GM12878 (cell line): ENCODE results near the gene MTHFD1L. TPM values are rescaled to one million over a fixed set of nuclear protein-coding genes. Genes with fewer than 3 reads are reported as not detected.

Source experiments
- ATAC-seq: fragments of 200-7000 bp; cut with Tn5 transposase; 3 replicates; pipeline ENCODE4 v1.9.1; 2020; ENCODE audit warnings: mild to moderate bottlenecking, moderate library complexity
- BruUV-seq: library from RNA; stranded (reverse); fragments of 400-500 nt; replicated peaks from 2 replicates; lab custom pipeline; 2021; lab: Mats Ljungman, UMichigan
- CTCF ChIA-PET: fragments of 300-600 bp; sonication (Branson Sonifier 250); formaldehyde crosslinking; extraction: SDS; loops from one replicate; lab custom pipeline; 2021; ENCODE audit warnings: inconsistent platforms; lab: Yijun Ruan, JAX
- POLR2A ChIA-PET: fragments of 350-600 bp; formaldehyde crosslinking; extraction: SDS; loops from one replicate; lab custom pipeline; 2021; ENCODE audit warnings: inconsistent platforms; lab: Charles Lee
- RAD21 ChIA-PET: fragments of 300-600 bp; sonication (Branson Sonifier 250); formaldehyde crosslinking; loops from one replicate; lab custom pipeline; 2023; ENCODE audit warnings: antibody characterized with exemption; ENCODE audit not compliant: unreplicated experiment; lab: Charles Lee
- SMC1A ChIA-PET: fragments of 300-600 bp; sonication (Branson Sonifier 250); formaldehyde crosslinking; loops from one replicate; lab custom pipeline; 2023; ENCODE audit not compliant: unreplicated experiment, uncharacterized antibody; lab: Charles Lee
- DNase-seq: peaks from one replicate; pipeline ENCODE4 v3.0.0-alpha.2; 2011; ENCODE audit warnings: low read depth, low spot score
- FAIRE-seq: peaks from 3 replicates; lab custom pipeline; 2011; peaks lifted over from hg19 to GRCh38; lab: Jason Lieb, UNC
- H2AFZ ChIP-seq: 2 replicates; pipeline ENCODE4 v1.6.0; 2011; ENCODE audit warnings: low read depth, low read length, control low read depth; ENCODE audit not compliant: control insufficient read depth
- H3K27ac ChIP-seq: 2 replicates; pipeline ENCODE4 v1.5.1; 2011; ENCODE audit warnings: control low read depth; ENCODE audit not compliant: control insufficient read depth, insufficient read depth
- H3K27me3 ChIP-seq, 2 experiments: replicated peaks in 1 of 2; 2 replicates each; pipeline versions ENCODE4 v1.6.0 to v1.6.1; 2011; ENCODE audit warnings: low read length in 1 of 2; ENCODE audit not compliant: control insufficient read depth in 2 of 2, insufficient read depth in 2 of 2
- H3K36me3 ChIP-seq, 2 experiments: 2 replicates each; pipeline ENCODE4 v1.5.1; 2011; ENCODE audit warnings: low read length in 1 of 2; ENCODE audit not compliant: control insufficient read depth in 2 of 2, insufficient read depth in 2 of 2
- H3K4me1 ChIP-seq: 2 replicates; pipeline ENCODE4 v1.6.1; 2011; ENCODE audit warnings: mild to moderate bottlenecking, low read length, moderate library complexity, mixed read lengths; ENCODE audit not compliant: control insufficient read depth, insufficient read depth
- H3K4me2 ChIP-seq: 2 replicates; pipeline ENCODE4 v1.6.0; 2011; ENCODE audit warnings: control low read depth; ENCODE audit not compliant: control insufficient read depth, insufficient read depth
- H3K4me3 ChIP-seq: fragments of 200-600 bp; sonication (generic); 2 replicates; pipeline ENCODE4 v1.5.1; 2016
- H3K79me2 ChIP-seq: 2 replicates; pipeline ENCODE4 v1.6.0; 2011; ENCODE audit warnings: low read length; ENCODE audit not compliant: control insufficient read depth, insufficient read depth
- H3K9ac ChIP-seq: 2 replicates; pipeline ENCODE4 v1.8.0; 2011; ENCODE audit warnings: low read length, control low read depth, mixed read lengths; ENCODE audit not compliant: control insufficient read depth, insufficient read depth
- H3K9me3 ChIP-seq: replicated peaks from 3 replicates; pipeline ENCODE4 v1.5.1; 2011; ENCODE audit warnings: mild to moderate bottlenecking, low read length; ENCODE audit not compliant: control insufficient read depth, insufficient read depth
- H4K20me1 ChIP-seq: 2 replicates; pipeline ENCODE4 v1.6.0; 2011; ENCODE audit not compliant: control insufficient read depth, insufficient read depth
- BRCA1 ChIP-seq: IDR thresholded peaks from 2 replicates; pipeline ENCODE4 v1.6.1; 2011; ENCODE audit warnings: low read depth, low read length, improper control_type of control experiment
- CHD4 ChIP-seq: fragments of 200-600 bp; sonication (generic); IDR thresholded peaks from 2 replicates; pipeline ENCODE4 v1.6.1; 2016; ENCODE audit warnings: mild to moderate bottlenecking
- ZNF274 ChIP-seq: IDR thresholded peaks from one replicate; pipeline ENCODE4 v1.8.0; 2011; ENCODE audit not compliant: insufficient read length, insufficient read depth
- WGBS: methylation state at CpG from one replicate; pipeline ENCODE4 v1.1.6; 2016; ENCODE audit warnings: low lambda C conversion rate; ENCODE audit not compliant: insufficient replicate concordance, insufficient coverage; ENCODE audit errors: missing lambda C conversion rate; 5-methylcytosine and 5-hydroxymethylcytosine counted together
- in situ Hi-C: fragments of 300-500 bp; cut with MboI; formaldehyde crosslinking; loops from 9 replicates; pipeline ENCODE4 v1.14.3; 2018; ENCODE audit warnings: mixed read lengths
- intact Hi-C: fragments of 100-400 bp; cut with micrococcal nuclease; formaldehyde crosslinking; loops from one replicate; pipeline ENCODE4 v1.14.2; 2022; ENCODE audit not compliant: unreplicated experiment
- polyA plus RNA-seq, 11 experiments: library from polyadenylated mRNA; depleted of rRNA in 4 of 11; unstranded in 6 of 11; stranded (reverse) in 5 of 11; fragments of >200 nt; fragmentation: Nextera tagmentation in 4 of 11; fragmentation: Illumina TruSeq in 1 of 11; extraction: Ambion mirVana in 4 of 11; extraction: Trizol in 1 of 11; gene quantifications; 1 replicate in 1 of 11; 2 replicates in 10 of 11; pipeline versions ENCODE4 v1.2.1 to v1.2.3, GENCODE V29; 2011 to 2016; ENCODE audit warnings: inconsistent platforms in 2 of 11, missing spikeins in 2 of 11, low read depth in 1 of 11
- total RNA-seq, 4 experiments: library from RNA; depleted of rRNA in 3 of 4; stranded (reverse); fragments of >200 nt in 3 of 4; fragmentation: Illumina TruSeq in 1 of 4; extraction: Trizol in 1 of 4; gene quantifications; 2 replicates each; pipeline versions ENCODE4 v1.2.1 to v1.2.3, GENCODE V29; 2013 to 2021
- TF ChIP-seq, protein P1 (sequence below): IDR thresholded peaks from 2 replicates; pipeline ENCODE4 v1.6.1; 2012; ENCODE audit warnings: improper control_type of control experiment, low read depth, low read length; ENCODE audit not compliant: insufficient replicate concordance
- TF ChIP-seq, protein P2 (sequence below): IDR thresholded peaks from 2 replicates; pipeline ENCODE4 v1.6.1; 2012; ENCODE audit warnings: low read depth, low read length, improper control_type of control experiment

Gene MTHFD1L
- total and polyA plus RNA-seq, 10 of the 15 experiments (the other 5 are each of a cell fraction or from before 2014, with no cell fraction given), result 11.7 to 75.5 (median 28.8) TPM

DNA sequence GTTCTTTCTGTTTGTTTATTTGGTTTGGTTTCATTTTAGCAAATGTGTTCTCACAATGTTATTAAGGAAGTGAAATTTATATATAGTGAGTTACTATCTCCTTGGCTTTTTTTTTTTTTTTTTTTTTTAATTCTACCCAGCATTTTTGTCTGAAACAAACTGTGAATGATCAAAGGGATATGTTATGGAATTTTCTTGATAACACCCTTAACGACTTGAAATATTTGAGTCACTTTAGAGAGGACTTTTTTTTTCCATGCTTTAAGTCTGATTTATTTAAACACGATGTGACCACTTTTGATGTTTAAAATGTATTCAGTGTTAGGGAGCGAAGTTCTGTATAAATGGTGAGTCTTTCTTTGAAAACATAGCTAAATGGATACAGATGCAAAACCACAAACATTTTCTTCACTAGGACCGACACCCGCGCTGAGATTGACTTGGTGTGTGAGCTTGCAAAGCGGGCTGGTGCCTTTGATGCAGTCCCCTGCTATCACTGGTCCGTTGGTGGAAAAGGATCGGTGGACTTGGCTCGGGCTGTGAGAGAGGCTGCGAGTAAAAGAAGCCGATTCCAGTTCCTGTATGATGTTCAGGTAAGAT is 149.7 kb downstream of the MTHFD1L start:
- H3K79me2 ChIP-seq, result no peaks in the 10 kb centered on the region
- POLR2A ChIA-PET, result interaction anchor here (1.2 kb wide), 1 partner anchor 139 kb away, joined by 3 read pairs; no protein-coding TSS in a partner anchor
- DNase-seq, result no peak
- FAIRE-seq, result no peak
- no peaks in the 10 kb centered on the region for H4K20me1 ChIP-seq
- in situ Hi-C loops, result no loop called here
- H3K9me3 ChIP-seq, result no peaks in the 10 kb centered on the region
- no peak overlapping the region for H3K4me2 ChIP-seq
- H3K36me3 ChIP-seq, result peaks cover 4 to 19% of the 10 kb centered on the region in 2 experiments
- SMC1A ChIA-PET, result interaction anchor here (0.6 to 7.3 kb wide), 9 partner anchors 7 to 320 kb away, joined by 3 to 128 read pairs (median 4); no protein-coding TSS in a partner anchor
- TF ChIP-seq, protein P1, sequence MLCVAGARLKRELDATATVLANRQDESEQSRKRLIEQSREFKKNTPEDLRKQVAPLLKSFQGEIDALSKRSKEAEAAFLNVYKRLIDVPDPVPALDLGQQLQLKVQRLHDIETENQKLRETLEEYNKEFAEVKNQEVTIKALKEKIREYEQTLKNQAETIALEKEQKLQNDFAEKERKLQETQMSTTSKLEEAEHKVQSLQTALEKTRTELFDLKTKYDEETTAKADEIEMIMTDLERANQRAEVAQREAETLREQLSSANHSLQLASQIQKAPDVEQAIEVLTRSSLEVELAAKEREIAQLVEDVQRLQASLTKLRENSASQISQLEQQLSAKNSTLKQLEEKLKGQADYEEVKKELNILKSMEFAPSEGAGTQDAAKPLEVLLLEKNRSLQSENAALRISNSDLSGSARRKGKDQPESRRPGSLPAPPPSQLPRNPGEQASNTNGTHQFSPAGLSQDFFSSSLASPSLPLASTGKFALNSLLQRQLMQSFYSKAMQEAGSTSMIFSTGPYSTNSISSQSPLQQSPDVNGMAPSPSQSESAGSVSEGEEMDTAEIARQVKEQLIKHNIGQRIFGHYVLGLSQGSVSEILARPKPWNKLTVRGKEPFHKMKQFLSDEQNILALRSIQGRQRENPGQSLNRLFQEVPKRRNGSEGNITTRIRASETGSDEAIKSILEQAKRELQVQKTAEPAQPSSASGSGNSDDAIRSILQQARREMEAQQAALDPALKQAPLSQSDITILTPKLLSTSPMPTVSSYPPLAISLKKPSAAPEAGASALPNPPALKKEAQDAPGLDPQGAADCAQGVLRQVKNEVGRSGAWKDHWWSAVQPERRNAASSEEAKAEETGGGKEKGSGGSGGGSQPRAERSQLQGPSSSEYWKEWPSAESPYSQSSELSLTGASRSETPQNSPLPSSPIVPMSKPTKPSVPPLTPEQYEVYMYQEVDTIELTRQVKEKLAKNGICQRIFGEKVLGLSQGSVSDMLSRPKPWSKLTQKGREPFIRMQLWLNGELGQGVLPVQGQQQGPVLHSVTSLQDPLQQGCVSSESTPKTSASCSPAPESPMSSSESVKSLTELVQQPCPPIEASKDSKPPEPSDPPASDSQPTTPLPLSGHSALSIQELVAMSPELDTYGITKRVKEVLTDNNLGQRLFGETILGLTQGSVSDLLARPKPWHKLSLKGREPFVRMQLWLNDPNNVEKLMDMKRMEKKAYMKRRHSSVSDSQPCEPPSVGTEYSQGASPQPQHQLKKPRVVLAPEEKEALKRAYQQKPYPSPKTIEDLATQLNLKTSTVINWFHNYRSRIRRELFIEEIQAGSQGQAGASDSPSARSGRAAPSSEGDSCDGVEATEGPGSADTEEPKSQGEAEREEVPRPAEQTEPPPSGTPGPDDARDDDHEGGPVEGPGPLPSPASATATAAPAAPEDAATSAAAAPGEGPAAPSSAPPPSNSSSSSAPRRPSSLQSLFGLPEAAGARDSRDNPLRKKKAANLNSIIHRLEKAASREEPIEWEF, result no peak
- TF ChIP-seq CHD4 (no peak), BRCA1 (no peak), ZNF274 (no peak)
- TF ChIP-seq, protein P2, sequence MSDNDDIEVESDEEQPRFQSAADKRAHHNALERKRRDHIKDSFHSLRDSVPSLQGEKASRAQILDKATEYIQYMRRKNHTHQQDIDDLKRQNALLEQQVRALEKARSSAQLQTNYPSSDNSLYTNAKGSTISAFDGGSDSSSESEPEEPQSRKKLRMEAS, result no peak
- no peaks in the 10 kb centered on the region for H3K27me3 ChIP-seq
- H3K4me3 ChIP-seq, result no peak overlapping the region
- no peak for ATAC-seq
- CTCF ChIA-PET, result interaction anchor here (0.9 to 4.8 kb wide), 30 partner anchors 8 to 1324 kb away, joined by 3 to 259 read pairs (median 4); no protein-coding TSS in a partner anchor
- H3K9ac ChIP-seq, result no peak overlapping the region
- no peak overlapping the region for H2AFZ ChIP-seq
- RAD21 ChIA-PET, result interaction anchor here (0.6 to 4.8 kb wide), 11 partner anchors 11 to 1416 kb away, joined by 3 to 83 read pairs (median 5); no protein-coding TSS in a partner anchor
- no TSS peak for BruUV-seq
- no peak overlapping the region for H3K27ac ChIP-seq
- H3K4me1 ChIP-seq, result no peaks in the 10 kb centered on the region
- intact Hi-C loops, result no loop called here
- 97% methylated on average over 12 of the region's 12 CpGs for WGBS
